ENCODE measurements around the gene CISD3. TPM values are rescaled to one million over a fixed set of nuclear protein-coding genes. Genes with fewer than 3 reads are reported as not detected.

The CISD3 gene
- total RNA-seq, 1 donor = 6.5 TPM

DNA sequence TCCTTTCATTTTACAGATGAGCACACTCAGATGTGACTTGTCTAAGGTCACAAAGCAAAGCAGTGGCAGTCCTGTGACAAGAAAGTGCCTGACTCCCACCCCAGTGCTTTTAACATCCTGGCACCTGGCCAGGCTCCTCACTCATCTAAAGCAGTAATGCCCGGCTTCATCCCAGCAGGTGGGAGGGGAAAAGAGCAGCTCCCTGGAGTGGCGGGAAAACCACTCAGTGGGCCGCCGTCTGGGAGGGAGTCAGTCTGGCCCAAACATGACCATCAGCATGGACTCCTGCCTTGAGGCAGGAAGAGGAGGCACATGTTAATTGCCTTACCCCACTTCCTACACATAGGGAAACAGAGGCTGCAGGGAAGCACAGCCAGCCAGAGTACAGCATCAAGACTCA is 15.4 kb downstream of the CISD3 start:
- H3K4me3 ChIP-seq (ENCODE audit: low read depth, low read length) = peak overlapping the region; percentile 86
- TF ChIP-seq, protein P1, sequence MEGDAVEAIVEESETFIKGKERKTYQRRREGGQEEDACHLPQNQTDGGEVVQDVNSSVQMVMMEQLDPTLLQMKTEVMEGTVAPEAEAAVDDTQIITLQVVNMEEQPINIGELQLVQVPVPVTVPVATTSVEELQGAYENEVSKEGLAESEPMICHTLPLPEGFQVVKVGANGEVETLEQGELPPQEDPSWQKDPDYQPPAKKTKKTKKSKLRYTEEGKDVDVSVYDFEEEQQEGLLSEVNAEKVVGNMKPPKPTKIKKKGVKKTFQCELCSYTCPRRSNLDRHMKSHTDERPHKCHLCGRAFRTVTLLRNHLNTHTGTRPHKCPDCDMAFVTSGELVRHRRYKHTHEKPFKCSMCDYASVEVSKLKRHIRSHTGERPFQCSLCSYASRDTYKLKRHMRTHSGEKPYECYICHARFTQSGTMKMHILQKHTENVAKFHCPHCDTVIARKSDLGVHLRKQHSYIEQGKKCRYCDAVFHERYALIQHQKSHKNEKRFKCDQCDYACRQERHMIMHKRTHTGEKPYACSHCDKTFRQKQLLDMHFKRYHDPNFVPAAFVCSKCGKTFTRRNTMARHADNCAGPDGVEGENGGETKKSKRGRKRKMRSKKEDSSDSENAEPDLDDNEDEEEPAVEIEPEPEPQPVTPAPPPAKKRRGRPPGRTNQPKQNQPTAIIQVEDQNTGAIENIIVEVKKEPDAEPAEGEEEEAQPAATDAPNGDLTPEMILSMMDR (IDR thresholded peaks at IDR 0.05; ENCODE audit: insufficient read depth, low read length) = no peak
- DNase-seq (ENCODE audit: low read depth) = no peak

DNA sequence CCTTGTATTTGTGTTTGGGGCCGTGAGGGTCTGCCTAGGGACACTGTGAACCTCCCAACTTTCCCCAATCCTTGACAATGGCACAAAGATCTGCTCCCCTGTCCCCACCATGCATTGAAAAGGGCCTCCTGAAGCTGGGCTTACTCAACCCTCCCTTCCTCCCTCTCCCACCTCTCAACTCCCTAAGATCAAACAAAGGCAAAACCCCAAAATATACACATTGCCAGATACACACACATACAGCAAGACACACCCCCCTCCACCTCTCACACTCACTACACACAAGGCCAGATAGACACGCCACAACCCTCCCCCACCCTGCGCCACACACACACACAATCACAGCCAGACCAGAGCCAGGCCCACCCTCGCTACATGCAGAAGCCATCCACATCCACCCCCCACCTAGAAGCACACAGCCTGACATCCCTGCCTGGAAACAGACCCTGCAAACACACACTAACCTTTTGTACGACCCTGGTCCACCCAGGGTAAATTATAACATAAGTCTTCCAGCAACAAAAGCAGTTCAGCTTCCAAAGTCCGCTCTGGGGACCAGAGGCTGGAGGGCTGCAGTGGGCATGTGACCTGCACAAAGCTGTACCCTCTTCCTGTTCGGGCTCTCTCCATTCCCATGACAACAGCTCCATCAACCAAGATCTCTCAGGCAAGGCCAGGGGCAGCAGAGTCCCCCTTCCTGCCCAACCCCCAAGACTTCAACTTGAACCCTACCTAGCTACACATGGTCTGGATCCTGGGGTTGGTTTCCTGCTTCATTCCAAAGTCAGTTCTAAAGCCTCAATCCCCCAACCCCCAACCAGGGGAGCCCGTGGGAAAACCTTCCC is 16.1 kb downstream of the CISD3 start:
- H3K4me3 ChIP-seq (ENCODE audit: low read depth, low read length) = peak overlapping the region; percentile 86
- TF ChIP-seq, protein P1 (IDR thresholded peaks at IDR 0.05; ENCODE audit: insufficient read depth, low read length) = no peak
- no peak for DNase-seq (ENCODE audit: low read depth)

DNA sequence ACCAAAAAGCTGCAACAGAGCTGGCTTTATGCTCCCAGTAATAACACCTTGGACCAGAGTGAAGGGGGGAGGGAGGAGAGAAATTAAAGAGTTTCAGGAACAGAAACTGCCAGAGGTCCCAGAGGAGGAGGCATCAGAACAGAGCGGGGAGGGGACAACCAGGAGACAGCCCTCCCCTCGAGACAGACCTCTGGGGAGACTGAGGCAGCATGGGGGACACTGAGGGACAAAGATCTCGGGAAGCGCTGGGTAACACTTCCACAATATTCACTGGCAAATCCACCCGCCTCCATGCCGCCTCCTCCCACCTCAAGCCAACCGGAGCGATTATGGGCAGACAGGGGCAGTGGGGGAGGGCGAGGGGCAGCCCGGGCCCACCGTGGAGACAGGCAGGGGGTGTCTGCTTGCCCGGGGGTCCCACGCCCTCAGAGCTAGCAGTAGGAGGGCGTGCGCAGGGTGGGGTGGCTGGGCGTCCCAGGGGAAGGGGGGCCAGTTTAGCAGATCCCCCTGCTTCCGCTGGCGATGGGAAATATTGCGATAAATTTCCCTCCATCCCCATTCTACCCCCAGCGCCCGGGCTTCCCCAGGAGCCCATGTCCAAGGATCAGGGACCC is 16.8 kb downstream of the CISD3 start:
- DNase-seq (ENCODE audit: low read depth) = no peak
- TF ChIP-seq, protein P1 (IDR thresholded peaks at IDR 0.05; ENCODE audit: insufficient read depth, low read length) = no peak
- H3K4me3 ChIP-seq (ENCODE audit: low read depth, low read length) = peak overlapping the region; percentile 86

DNA sequence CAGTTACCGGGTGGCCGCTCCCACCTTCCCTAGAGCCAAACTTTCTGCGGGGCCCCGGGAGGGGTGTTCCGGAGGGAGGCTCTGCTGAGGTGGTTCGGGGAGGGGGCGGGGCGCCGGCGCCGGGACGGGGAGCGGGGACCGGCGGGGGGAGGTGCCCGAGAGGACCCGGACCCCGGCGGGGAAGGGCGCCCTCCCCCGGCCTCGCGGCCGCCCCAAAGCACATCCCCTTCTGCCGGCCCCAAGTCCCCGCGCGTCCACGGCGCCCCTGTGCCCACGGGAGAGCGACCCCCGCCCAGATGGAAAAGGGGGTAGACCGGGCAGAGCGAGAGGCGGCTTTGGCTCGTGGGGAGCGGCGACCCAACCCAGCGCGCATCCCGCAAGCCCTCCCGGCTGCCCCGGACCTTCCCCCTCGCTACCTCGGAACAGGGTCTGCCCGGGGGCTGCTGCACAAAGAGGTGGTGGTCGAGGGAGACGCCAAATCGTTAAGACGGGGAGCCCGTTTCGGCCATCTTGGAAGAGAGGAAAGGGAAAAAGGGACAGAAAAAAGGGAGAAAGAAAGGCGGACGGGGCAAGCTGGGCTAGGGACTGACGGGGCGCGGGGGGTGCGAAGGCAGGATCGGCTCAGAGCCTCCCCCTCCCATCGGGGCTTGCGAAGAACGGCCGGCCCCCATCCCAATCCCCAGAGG is 17.5 kb downstream of the CISD3 start:
- no peak for DNase-seq (ENCODE audit: low read depth)
- H3K4me3 ChIP-seq (ENCODE audit: low read depth, low read length) = peak overlapping the region; percentile 86
- TF ChIP-seq, protein P1 (IDR thresholded peaks at IDR 0.05; ENCODE audit: insufficient read depth, low read length) = no peak

DNA sequence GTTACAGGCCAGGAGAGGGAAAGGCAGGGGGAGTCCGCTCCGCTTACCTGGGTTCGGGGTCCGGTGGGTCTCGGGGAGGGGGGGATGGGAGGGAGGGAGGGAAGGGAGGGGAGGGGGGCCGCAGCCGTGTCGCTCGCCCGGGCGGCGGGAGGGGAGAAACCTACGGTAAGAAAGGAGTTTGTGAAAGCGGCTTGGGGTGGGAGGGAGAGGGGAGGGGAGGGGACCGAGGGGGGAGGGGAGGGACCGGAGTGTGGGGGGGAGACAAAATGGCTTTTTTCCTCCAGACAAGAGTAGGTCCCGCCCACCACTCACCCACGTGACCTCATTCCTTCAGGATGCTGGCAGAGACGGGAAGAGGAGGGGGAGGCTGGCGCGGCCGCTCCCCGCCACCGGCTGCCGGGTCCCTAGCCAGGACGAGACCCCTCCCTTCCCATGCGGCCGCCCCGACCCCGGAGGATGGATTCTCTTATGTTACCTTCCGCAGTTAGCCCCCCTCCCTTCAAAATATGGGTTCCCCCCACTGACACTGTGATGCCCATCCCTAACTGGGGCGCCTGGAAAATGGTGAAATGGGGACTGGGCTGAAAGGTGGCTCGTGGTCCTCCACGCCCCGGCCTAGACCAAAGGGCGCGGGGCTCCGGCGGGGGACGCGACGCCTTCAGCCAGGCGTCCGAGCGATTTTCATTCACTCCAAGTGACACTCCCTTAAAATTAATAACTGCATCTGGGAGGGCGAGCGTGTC is 18.2 kb downstream of the CISD3 start, which contains the start of gene PCGF2:
Gene PCGF2 (minus strand): TSS at position 188 of the 743 bp plus-strand sequence. CDS start 7,934 bp downstream, outside the sequence.
- peak within 1 kb of the TSS; percentile 86 for H3K4me3 ChIP-seq (ENCODE audit: low read depth, low read length)
- peak; percentile 88 for DNase-seq (ENCODE audit: low read depth)

DNA sequence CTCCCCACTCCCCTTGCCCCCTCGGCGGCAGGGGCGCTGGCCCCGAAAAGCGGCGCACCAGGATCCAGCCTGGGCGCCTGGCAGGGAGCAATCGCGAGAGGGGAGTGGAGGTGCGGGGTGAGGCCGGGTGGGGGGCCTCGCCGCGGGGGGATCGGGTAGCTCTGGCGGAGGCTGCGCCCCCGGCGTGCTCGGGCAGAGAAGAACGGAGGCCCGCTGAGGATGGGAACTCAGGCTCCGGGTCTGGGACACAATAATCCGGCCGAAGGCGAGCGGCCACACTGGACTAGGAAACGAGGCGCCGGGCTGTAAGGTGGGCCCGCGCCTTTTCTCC is 18.7 kb downstream of the CISD3 start:
- H3K4me3 ChIP-seq (ENCODE audit: low read depth, low read length) = peak overlapping the region; percentile 86
- DNase-seq (ENCODE audit: low read depth) = no peak
- TF ChIP-seq, protein P1 (IDR thresholded peaks at IDR 0.05; ENCODE audit: insufficient read depth, low read length) = no peak

More for the DNA sequence above, 18.2 kb downstream of the CISD3 start, which contains the start of gene PCGF2:
- TF ChIP-seq, protein P1 (IDR thresholded peaks at IDR 0.05; ENCODE audit: insufficient read depth, low read length) = no peak

Measured in fibroblast of the aortic adventitia (primary cell).